HEK293T (cell line): ENCODE measurements around the gene FTO.

Experiments
- CTCF ChIA-PET: fragments of 350-600 bp; formaldehyde crosslinking; extraction: SDS; loops from one replicate; lab custom pipeline; 2021; ENCODE audit warnings: antibody characterized with exemption, inconsistent platforms; lab: Yijun Ruan, JAX
- POLR2A ChIA-PET: fragments of 350-600 bp; formaldehyde crosslinking; extraction: SDS; loops from one replicate; lab custom pipeline; 2020; ENCODE audit warnings: antibody characterized with exemption, inconsistent platforms; lab: Yijun Ruan, JAX
- DNase-seq: peaks from one replicate; pipeline ENCODE4 v3.0.0; 2012; ENCODE audit warnings: mixed read lengths; ENCODE audit errors: extremely low spot score
- ARNT ChIP-seq: fragments of 450-650 bp; IDR thresholded peaks from 2 replicates; pipeline ENCODE4 v1.6.1; 2017; ENCODE audit warnings: mild to moderate bottlenecking
- CTBP1 ChIP-seq: fragments of 450-650 bp; IDR thresholded peaks from 2 replicates; pipeline ENCODE4 v1.6.1; 2016; ENCODE audit warnings: borderline replicate concordance
- ELF4 ChIP-seq: fragments of 450-650 bp; IDR thresholded peaks from 2 replicates; pipeline ENCODE4 v1.6.1; 2017; ENCODE audit warnings: antibody characterized with exemption
- FOXA1 ChIP-seq: fragments of 450-650 bp; IDR thresholded peaks from 2 replicates; pipeline ENCODE4 v1.6.1; 2016; ENCODE audit warnings: mild to moderate bottlenecking
- FOXK2 ChIP-seq: fragments of 450-650 bp; IDR thresholded peaks from 2 replicates; pipeline ENCODE4 v1.6.1; 2016; ENCODE audit warnings: mild to moderate bottlenecking
- FOXM1 ChIP-seq: fragments of 450-650 bp; IDR thresholded peaks from 2 replicates; pipeline ENCODE4 v1.6.1; 2017; ENCODE audit warnings: mild to moderate bottlenecking, borderline replicate concordance
- HDGF ChIP-seq: fragments of 450-650 bp; IDR thresholded peaks from 2 replicates; pipeline ENCODE4 v1.6.1; 2017; ENCODE audit warnings: antibody characterized with exemption, borderline replicate concordance
- L3MBTL2 ChIP-seq: fragments of 450-650 bp; conservative IDR thresholded peaks from 2 replicates; pipeline ENCODE4 v1.6.1; 2016; ENCODE audit warnings: mild to moderate bottlenecking
- LEF1 ChIP-seq: fragments of 450-650 bp; IDR thresholded peaks from 2 replicates; pipeline ENCODE4 v1.6.1; 2017; ENCODE audit warnings: mild to moderate bottlenecking, borderline replicate concordance
- NFRKB ChIP-seq: fragments of 450-650 bp; IDR thresholded peaks from 2 replicates; pipeline ENCODE4 v1.6.1; 2016; ENCODE audit warnings: mild to moderate bottlenecking, moderate library complexity
- PKNOX1 ChIP-seq: fragments of 450-650 bp; IDR thresholded peaks from 2 replicates; pipeline ENCODE4 v1.6.1; 2016
- SP1 ChIP-seq: fragments of 450-650 bp; IDR thresholded peaks from 2 replicates; pipeline ENCODE4 v1.6.1; 2017
- SUZ12 ChIP-seq: fragments of 450-650 bp; IDR thresholded peaks from 2 replicates; pipeline ENCODE4 v1.6.1; 2016; ENCODE audit warnings: mild to moderate bottlenecking
- TARDBP ChIP-seq: fragments of 450-650 bp; IDR thresholded peaks from 2 replicates; pipeline ENCODE4 v1.6.1; 2016
- ZNF384 ChIP-seq: fragments of 450-650 bp; IDR thresholded peaks from 2 replicates; pipeline ENCODE4 v1.6.1; 2016

FTO gene

GRCh38 chr16:53947642-53948041, 243.7 kb downstream of the FTO start:
- TF ChIP-seq ELF4 (no peak), PKNOX1 (peak; percentile 83), TARDBP (no peak), FOXA1 (no peak)
- ChIA-PET POLR2A (no interaction called here), CTCF (no interaction called here)
- DNase-seq = no peak

GRCh38 chr16:53948326-53948725, 244.4 kb downstream of the FTO start:
- ChIA-PET POLR2A (no interaction called here), CTCF (no interaction called here)
- no peak for DNase-seq
- no peak for TF ChIP-seq ARNT
- no peak for TF ChIP-seq ZNF384
- no peak for TF ChIP-seq FOXK2
- no peak for TF ChIP-seq SUZ12
- TF ChIP-seq L3MBTL2 = no peak
- TF ChIP-seq FOXM1 = no peak
- no peak for TF ChIP-seq PKNOX1
- TF ChIP-seq CTBP1 = no peak
- TF ChIP-seq HDGF = no peak

GRCh38 chr16:53948734-53949430, 244.9 kb downstream of the FTO start:
- POLR2A ChIA-PET = no interaction called here
- CTCF ChIA-PET = no interaction called here
- no peak for DNase-seq
- TF ChIP-seq NFRKB = no peak
- no peak for TF ChIP-seq FOXM1
- no peak for TF ChIP-seq ELF4
- TF ChIP-seq SP1 = no peak
- TF ChIP-seq FOXK2 = no peak
- TF ChIP-seq LEF1 = no peak
- no peak for TF ChIP-seq ZNF384
- TF ChIP-seq FOXA1 = no peak
- TF ChIP-seq SUZ12 = no peak
- no peak for TF ChIP-seq PKNOX1

GRCh38 chr16:53949715-53950410, 245.9 kb downstream of the FTO start:
- CTCF ChIA-PET = interaction anchor here (0.6 kb wide), 1 partner anchor 27 kb away, joined by 3 read pairs; no protein-coding TSS in a partner anchor
- no peak for TF ChIP-seq FOXM1
- no peak for TF ChIP-seq TARDBP
- no peak for TF ChIP-seq SP1
- no peak for TF ChIP-seq ARNT
- TF ChIP-seq ELF4 = no peak
- TF ChIP-seq FOXA1 = no peak
- no peak for TF ChIP-seq SUZ12
- TF ChIP-seq ZNF384 = no peak
- no peak for TF ChIP-seq NFRKB
- no peak for TF ChIP-seq L3MBTL2
- POLR2A ChIA-PET = no interaction called here
- no peak for DNase-seq

- CTCF ChIA-PET = interaction anchor here (0.6 kb wide), 1 partner anchor 102 kb away, joined by 4 read pairs; no protein-coding TSS in a partner anchor
- no peak for TF ChIP-seq ARNT
- POLR2A ChIA-PET = no interaction called here
- DNase-seq = no peak
These were observed 246.7 kb downstream of the FTO start for GRCh38 chr16:53950677-53951076.

- ChIA-PET POLR2A (no interaction called here), CTCF (no interaction called here)
- TF ChIP-seq CTBP1 (no peak), HDGF (no peak), SUZ12 (no peak), PKNOX1 (no peak), ARNT (no peak), FOXM1 (no peak)
- DNase-seq = no peak
These were observed 248.6 kb downstream of the FTO start for GRCh38 chr16:53952215-53953208.
